ENCODE data around the gene SCN3A. TPM values are rescaled to one million over a fixed set of nuclear protein-coding genes. Genes with fewer than 3 reads are reported as not detected.

Gene SCN3A
- total and polyA plus RNA-seq, 9 of the 15 experiments (the other 6 are each of a cell fraction or from before 2014, with no cell fraction given), result not detected

DNA sequence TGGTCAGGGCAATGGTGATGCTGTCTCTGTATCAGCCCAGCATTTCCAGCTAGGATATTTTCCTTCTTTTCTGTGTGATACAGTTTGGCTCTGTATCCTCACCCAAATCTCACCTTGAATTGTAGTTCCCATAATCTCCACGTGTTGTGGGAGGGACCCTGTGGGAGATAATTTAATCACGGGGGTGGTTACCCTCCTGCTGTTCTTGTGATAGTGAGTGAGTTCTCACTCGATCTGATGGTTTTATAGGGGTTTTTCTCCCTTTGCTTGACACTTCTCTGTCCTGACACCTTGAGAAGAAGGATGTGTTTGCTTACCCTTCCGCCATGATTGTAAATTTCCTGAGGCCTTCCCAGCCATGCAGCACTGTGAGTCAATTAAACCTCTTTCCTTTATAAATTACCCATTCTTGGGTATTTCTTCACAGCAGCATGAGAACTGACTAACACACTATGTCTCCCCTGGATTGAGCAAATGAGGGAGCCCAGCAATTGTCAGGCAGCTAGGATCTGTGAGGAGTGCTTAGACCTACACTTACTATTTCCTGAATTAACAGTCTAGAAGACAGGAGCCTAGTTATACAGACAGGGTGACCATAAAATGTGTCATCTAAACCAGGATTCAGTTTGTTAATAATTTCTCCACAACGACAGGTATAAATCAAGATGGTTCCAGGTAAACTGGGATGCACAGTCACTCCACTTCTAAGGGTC, 41.4 kb upstream of the SCN3A start:
- H3K9ac ChIP-seq (ENCODE audit: insufficient read depth in 1 of 2, low read depth in 2 of 2, low read length in 2 of 2), result no peak overlapping the region
- FAIRE-seq (no peak), ATAC-seq (no peak), DNase-seq (ENCODE audit: extremely low read depth in 1 of 4, low spot score in 3 of 4) (no peak)
- H3K79me2 ChIP-seq (ENCODE audit: control insufficient read depth, insufficient read depth, low read length), result no peaks in the 10 kb centered on the region
- H2AFZ ChIP-seq (ENCODE audit: low read depth, low read length), result no peak overlapping the region
- H3K27me3 ChIP-seq (ENCODE audit: control insufficient read depth in 2 of 2, insufficient read depth in 2 of 2, low read length in 2 of 2), result no peaks in the 10 kb centered on the region
- H3K9me3 ChIP-seq (replicated peaks; ENCODE audit: control insufficient read depth, insufficient read depth, low read depth, low read length), result no peaks in the 10 kb centered on the region
- BruUV-seq (replicated peaks), result no TSS peak
- H3K4me1 ChIP-seq (replicated peaks in 1 of 2; ENCODE audit: control insufficient read depth in 2 of 2, insufficient read depth in 2 of 2, low read length in 2 of 2), result no peaks in the 10 kb centered on the region
- CTCF ChIA-PET (ENCODE audit: low intra/inter-chr PET ratio), result no interaction called here
- 1% methylated on average over 5 of the region's 5 CpGs for WGBS (ENCODE audit: insufficient coverage, low coverage, missing lambda C conversion rate)
- TF ChIP-seq, protein P1, sequence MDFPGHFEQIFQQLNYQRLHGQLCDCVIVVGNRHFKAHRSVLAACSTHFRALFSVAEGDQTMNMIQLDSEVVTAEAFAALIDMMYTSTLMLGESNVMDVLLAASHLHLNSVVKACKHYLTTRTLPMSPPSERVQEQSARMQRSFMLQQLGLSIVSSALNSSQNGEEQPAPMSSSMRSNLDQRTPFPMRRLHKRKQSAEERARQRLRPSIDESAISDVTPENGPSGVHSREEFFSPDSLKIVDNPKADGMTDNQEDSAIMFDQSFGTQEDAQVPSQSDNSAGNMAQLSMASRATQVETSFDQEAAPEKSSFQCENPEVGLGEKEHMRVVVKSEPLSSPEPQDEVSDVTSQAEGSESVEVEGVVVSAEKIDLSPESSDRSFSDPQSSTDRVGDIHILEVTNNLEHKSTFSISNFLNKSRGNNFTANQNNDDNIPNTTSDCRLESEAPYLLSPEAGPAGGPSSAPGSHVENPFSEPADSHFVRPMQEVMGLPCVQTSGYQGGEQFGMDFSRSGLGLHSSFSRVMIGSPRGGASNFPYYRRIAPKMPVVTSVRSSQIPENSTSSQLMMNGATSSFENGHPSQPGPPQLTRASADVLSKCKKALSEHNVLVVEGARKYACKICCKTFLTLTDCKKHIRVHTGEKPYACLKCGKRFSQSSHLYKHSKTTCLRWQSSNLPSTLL (IDR thresholded peaks at IDR 0.05), result no peak
- TF ChIP-seq, protein P2, sequence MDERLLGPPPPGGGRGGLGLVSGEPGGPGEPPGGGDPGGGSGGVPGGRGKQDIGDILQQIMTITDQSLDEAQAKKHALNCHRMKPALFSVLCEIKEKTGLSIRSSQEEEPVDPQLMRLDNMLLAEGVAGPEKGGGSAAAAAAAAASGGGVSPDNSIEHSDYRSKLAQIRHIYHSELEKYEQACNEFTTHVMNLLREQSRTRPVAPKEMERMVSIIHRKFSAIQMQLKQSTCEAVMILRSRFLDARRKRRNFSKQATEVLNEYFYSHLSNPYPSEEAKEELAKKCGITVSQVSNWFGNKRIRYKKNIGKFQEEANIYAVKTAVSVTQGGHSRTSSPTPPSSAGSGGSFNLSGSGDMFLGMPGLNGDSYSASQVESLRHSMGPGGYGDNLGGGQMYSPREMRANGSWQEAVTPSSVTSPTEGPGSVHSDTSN (CRISPR knock-in tag; IDR thresholded peaks at IDR 0.05; ENCODE audit: low read depth), result no peak
- TF ChIP-seq, protein P2 (tag; conservative IDR thresholded peaks at IDR 0.05; ENCODE audit: low read depth), result no peak
- no peak for TF ChIP-seq NONO (IDR thresholded peaks at IDR 0.05; ENCODE audit: low read depth in 2 of 2, low read length in 1 of 2)
- TF ChIP-seq HMG20A (CRISPR knock-in tag; conservative IDR thresholded peaks at IDR 0.05), result no peak
- TF ChIP-seq RAD21 (CRISPR knock-in tag; conservative IDR thresholded peaks at IDR 0.05 in 1 of 2, IDR thresholded peaks at IDR 0.05 in 1 of 2), result no peak
- TF ChIP-seq TGIF2 (CRISPR knock-in tag; IDR thresholded peaks at IDR 0.05), result no peak
- H4K20me1 ChIP-seq (replicated peaks; ENCODE audit: control insufficient read depth, insufficient read depth, low read length), result no peaks in the 10 kb centered on the region
- in situ Hi-C loops (cut with MboI), result no loop called here
- POLR2A ChIA-PET, result no interaction called here
- no peaks in the 10 kb centered on the region for H3K36me3 ChIP-seq (ENCODE audit: control insufficient read depth, insufficient read depth, low read length)
- H3K4me3 ChIP-seq, result no peak overlapping the region
- no peaks in the 10 kb centered on the region for H3K9me1 ChIP-seq (ENCODE audit: control insufficient read depth, insufficient read depth, low read length)
- intact Hi-C loops (cut with micrococcal nuclease), result no loop called here
- H3K27ac ChIP-seq (ENCODE audit: extremely low read depth, low read depth, low read length), result no peak overlapping the region
- no peak overlapping the region for H3K4me2 ChIP-seq (ENCODE audit: insufficient read depth, low read length)
